ENCODE measurements around the gene MEGF11. TPM values are rescaled to one million over a fixed set of nuclear protein-coding genes. Genes with fewer than 3 reads are reported as not detected.

MEGF11 gene
- total RNA-seq, 1 experiment from 2014 or later = 2.3 TPM

- intact Hi-C loops (cut with micrococcal nuclease) = no loop called here
- no peak overlapping the region for H3K4me2 ChIP-seq (ENCODE audit: low read length)
- ChIA-PET CTCF (interaction anchor here (1.7 kb wide), 1 partner anchor 11 kb away, joined by 7 read pairs; no protein-coding TSS in a partner anchor), RAD21 (ENCODE audit: low non-redundant PET in 1 of 2, low total read pairs in 2 of 2, uncharacterized antibody in 2 of 2, unreplicated experiment in 2 of 2) (no interaction called here), POLR2A (no interaction called here)
- H3K36me3 ChIP-seq (ENCODE audit: control insufficient read depth in 1 of 2, insufficient read depth in 2 of 2, low read length in 2 of 2) = no peaks in the 10 kb centered on the region
- no peak overlapping the region for H3K9ac ChIP-seq (ENCODE audit: low read length)
- H4K20me1 ChIP-seq (ENCODE audit: insufficient read depth) = no peaks in the 10 kb centered on the region
- H3K9me2 ChIP-seq (ENCODE audit: insufficient read depth) = no peaks in the 10 kb centered on the region
- DNase-seq (ENCODE audit: low read depth, low spot score) (no peak), ATAC-seq (no peak)
- no TSS peak for BruUV-seq (replicated peaks)
- H3K27ac ChIP-seq (ENCODE audit: low read depth, low read length) = no peak overlapping the region
- no peaks in the 10 kb centered on the region for H3K27me3 ChIP-seq (ENCODE audit: insufficient read depth, low read length)
- H2AFZ ChIP-seq (ENCODE audit: low read depth, low read length, poor library complexity, severe bottlenecking) = no peak overlapping the region
- TF ChIP-seq CTCF (IDR thresholded peaks at IDR 0.05 in 2 of 3, conservative IDR thresholded peaks at IDR 0.05 in 1 of 3; ENCODE audit: borderline replicate concordance in 1 of 3, insufficient read depth in 1 of 3, low read depth in 2 of 3, low read length in 2 of 3) (no peak), FOSL1 (IDR thresholded peaks at IDR 0.05; ENCODE audit: low read depth) (no peak), ATF3 (IDR thresholded peaks at IDR 0.05) (no peak), TCF7L2 (IDR thresholded peaks at IDR 0.05; ENCODE audit: borderline replicate concordance, extremely low read depth, insufficient read depth, insufficient read length) (no peak), POLR2A (IDR thresholded peaks at IDR 0.05; ENCODE audit: borderline replicate concordance, extremely low read depth, insufficient read depth, insufficient read length) (no peak), POLR2AphosphoS5 (IDR thresholded peaks at IDR 0.05; ENCODE audit: low read depth, low read length) (no peak), EGR1 (IDR thresholded peaks at IDR 0.05; ENCODE audit: low read depth) (no peak), EZH2 (IDR thresholded peaks at IDR 0.05) (no peak), REST (IDR thresholded peaks at IDR 0.05; ENCODE audit: low read depth) (no peak), CBX3 (IDR thresholded peaks at IDR 0.05; ENCODE audit: low read depth) (no peak)
- no peaks in the 10 kb centered on the region for H3K4me1 ChIP-seq (ENCODE audit: control insufficient read depth in 1 of 2, insufficient read depth in 2 of 2, low read length in 2 of 2)
- H3K9me3 ChIP-seq (ENCODE audit: control insufficient read depth in 1 of 2, insufficient read depth in 1 of 2, low read depth in 1 of 2, low read length in 2 of 2) = no peaks in the 10 kb centered on the region
- no peak overlapping the region for H3K4me3 ChIP-seq (replicated peaks in 1 of 2; ENCODE audit: low read depth in 1 of 2, low read length in 2 of 2)
- H3K79me2 ChIP-seq (ENCODE audit: insufficient read depth, low read length) = no peaks in the 10 kb centered on the region
Observed at GRCh38 chr15:65851981-65852380, 401.6 kb downstream of the MEGF11 start.
